OCI-LY3 (cell line): ENCODE data around the gene ACSL3.

Experiments
- CTCF ChIP-seq: fragments of 200-600, 300-600 bp; sonication (generic); IDR thresholded peaks from 2 replicates; pipeline ENCODE4 v1.5.1; 2014; ENCODE audit warnings: antibody characterized with exemption, low read length, low read depth
- EZH2phosphoT487 ChIP-seq: fragments of 200-600 bp; shearing (Covaris generic); IDR thresholded peaks from 2 replicates; pipeline ENCODE4 v1.6.1; 2018; ENCODE audit warnings: antibody characterized with exemption, mixed run types, low read depth

GRCh38 chr2:222866358-222866960 lies 5.6 kb downstream of the ACSL3 start:
- no peak for TF ChIP-seq CTCF
- TF ChIP-seq EZH2phosphoT487 = no peak
